GM21360 (cell line): ENCODE measurements around the gene EEF2KMT.

ENCODE experiments used
- ATAC-seq: cut with Tn5 transposase; IDR thresholded peaks from one replicate; pipeline ENCODE4 v1.9.1; 2021; ENCODE audit warnings: mild to moderate bottlenecking, moderate library complexity; ENCODE audit not compliant: unreplicated experiment

The EEF2KMT gene

GRCh38 chr16:5042574-5043171 is 54.9 kb downstream of the EEF2KMT start:
- ATAC-seq, result no peak

GRCh38 chr16:5041600-5042133 is 55.9 kb downstream of the EEF2KMT start:
- ATAC-seq, result peak; percentile 73

GRCh38 chr16:5040451-5040850 is 57.1 kb downstream of the EEF2KMT start:
- no peak for ATAC-seq

GRCh38 chr16:5036228-5037156 is 61.1 kb downstream of the EEF2KMT start:
- no peak for ATAC-seq

- ATAC-seq, result no peak
Observed at GRCh38 chr16:5035909-5036227, 61.7 kb downstream of the EEF2KMT start.
